ENCODE measurements around the gene ZP4.

GRCh38 chr1:237873487-237874211, 17.1 kb downstream of the ZP4 start:
- TF ChIP-seq EZH2 (IDR thresholded peaks at IDR 0.05; ENCODE audit: low read depth, unreplicated experiment) (no peak), POLR2AphosphoS5 (IDR thresholded peaks at IDR 0.05; ENCODE audit: low read depth) (no peak), CTCF (conservative IDR thresholded peaks at IDR 0.05; ENCODE audit: low read depth in 2 of 2) (no peak), REST (IDR thresholded peaks at IDR 0.05; ENCODE audit: unreplicated experiment) (no peak), STAT1 (IDR thresholded peaks at IDR 0.05; ENCODE audit: unreplicated experiment) (no peak)

Data from GM23338 (cell line).